Osteocyte (in vitro differentiated cells): ENCODE results near the gene TRPM3. TPM values are rescaled to one million over a fixed set of nuclear protein-coding genes. Genes with fewer than 3 reads are reported as not detected.

ENCODE experiments used
- DNase-seq: peaks from one replicate; pipeline ENCODE4 v3.0.0; 2021; ENCODE audit warnings: mixed read lengths; ENCODE audit not compliant: unreplicated experiment; ENCODE audit errors: extremely low spot score
- H3K27ac Mint-ChIP-seq: one replicate; pipeline ENCODE4 v1.8.0; 2021; ENCODE audit warnings: mild to moderate bottlenecking, mixed read lengths; ENCODE audit not compliant: unreplicated experiment
- H3K27me3 Mint-ChIP-seq: one replicate; pipeline ENCODE4 v1.8.0; 2021; ENCODE audit warnings: mixed read lengths; ENCODE audit not compliant: unreplicated experiment
- H3K36me3 Mint-ChIP-seq: one replicate; pipeline ENCODE4 v1.8.0; 2021; ENCODE audit warnings: mixed read lengths; ENCODE audit not compliant: unreplicated experiment
- H3K4me1 Mint-ChIP-seq: one replicate; pipeline ENCODE4 v1.8.0; 2021; ENCODE audit warnings: mixed read lengths; ENCODE audit not compliant: unreplicated experiment
- H3K4me3 Mint-ChIP-seq: one replicate; pipeline ENCODE4 v1.8.0; 2021; ENCODE audit warnings: mild to moderate bottlenecking, moderate library complexity, mixed read lengths; ENCODE audit not compliant: unreplicated experiment
- H3K9me3 Mint-ChIP-seq: one replicate; pipeline ENCODE4 v1.8.0; 2021; ENCODE audit warnings: mixed read lengths; ENCODE audit not compliant: unreplicated experiment
- total RNA-seq: library from RNA; stranded (reverse); gene quantifications from 2 replicates; pipeline ENCODE4 v1.2.1, GENCODE V29; 2021
- TF ChIP-seq, protein P1 (sequence below): fragments of 200-600 bp; sonication (generic); IDR thresholded peaks from 2 replicates; pipeline ENCODE4 v1.5.0; 2021; ENCODE audit warnings: antibody characterized with exemption, mild to moderate bottlenecking, moderate library complexity

Gene TRPM3
- total RNA-seq, 1 donor from 2014 or later, result 0.05 TPM

DNA sequence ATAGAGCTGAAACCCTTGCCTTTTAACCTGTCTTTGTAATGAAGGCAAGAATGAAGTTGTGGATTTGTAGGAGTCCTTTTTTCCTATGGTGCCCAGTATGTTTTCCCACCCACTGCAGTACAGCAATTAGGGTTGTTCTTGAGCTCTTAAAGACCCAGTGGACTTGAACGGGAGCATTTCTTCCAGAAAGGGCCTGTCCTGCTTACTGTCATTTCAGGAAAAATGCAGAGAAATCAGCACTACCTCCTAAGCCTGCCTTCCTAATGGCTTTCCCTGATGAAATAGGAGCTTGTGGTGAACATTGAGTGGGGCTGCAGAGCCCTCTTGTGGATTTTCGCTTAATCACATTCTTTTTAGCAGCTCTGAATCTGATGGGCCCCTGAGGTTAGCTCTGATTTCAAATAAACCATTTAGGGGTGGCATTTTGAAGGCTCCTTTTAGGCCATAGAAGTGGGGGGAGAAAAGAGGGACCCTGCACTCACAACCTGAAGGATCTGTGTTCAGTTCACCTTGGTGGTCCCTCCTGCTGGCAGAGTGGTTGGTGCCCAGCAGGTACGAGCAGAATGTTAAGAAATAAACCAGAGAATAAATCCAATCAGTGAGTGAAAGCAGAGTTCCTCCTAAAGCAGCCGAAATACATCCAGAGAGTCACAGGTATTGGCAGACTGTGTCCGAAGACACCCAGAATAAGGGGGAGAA lies 519.0 kb downstream of the TRPM3 start:
- peaks cover 5% of the 10 kb centered on the region for H3K9me3 Mint-ChIP-seq
- DNase-seq, result no peak
- H3K36me3 Mint-ChIP-seq, result no peaks in the 10 kb centered on the region
- H3K27me3 Mint-ChIP-seq, result no peaks in the 10 kb centered on the region
- H3K4me3 Mint-ChIP-seq, result peak overlapping the region; percentile 67
- peaks cover 46% of the 10 kb centered on the region for H3K4me1 Mint-ChIP-seq
- TF ChIP-seq, protein P1, sequence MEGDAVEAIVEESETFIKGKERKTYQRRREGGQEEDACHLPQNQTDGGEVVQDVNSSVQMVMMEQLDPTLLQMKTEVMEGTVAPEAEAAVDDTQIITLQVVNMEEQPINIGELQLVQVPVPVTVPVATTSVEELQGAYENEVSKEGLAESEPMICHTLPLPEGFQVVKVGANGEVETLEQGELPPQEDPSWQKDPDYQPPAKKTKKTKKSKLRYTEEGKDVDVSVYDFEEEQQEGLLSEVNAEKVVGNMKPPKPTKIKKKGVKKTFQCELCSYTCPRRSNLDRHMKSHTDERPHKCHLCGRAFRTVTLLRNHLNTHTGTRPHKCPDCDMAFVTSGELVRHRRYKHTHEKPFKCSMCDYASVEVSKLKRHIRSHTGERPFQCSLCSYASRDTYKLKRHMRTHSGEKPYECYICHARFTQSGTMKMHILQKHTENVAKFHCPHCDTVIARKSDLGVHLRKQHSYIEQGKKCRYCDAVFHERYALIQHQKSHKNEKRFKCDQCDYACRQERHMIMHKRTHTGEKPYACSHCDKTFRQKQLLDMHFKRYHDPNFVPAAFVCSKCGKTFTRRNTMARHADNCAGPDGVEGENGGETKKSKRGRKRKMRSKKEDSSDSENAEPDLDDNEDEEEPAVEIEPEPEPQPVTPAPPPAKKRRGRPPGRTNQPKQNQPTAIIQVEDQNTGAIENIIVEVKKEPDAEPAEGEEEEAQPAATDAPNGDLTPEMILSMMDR, result peak; percentile 86
- H3K27ac Mint-ChIP-seq, result peak overlapping the region; percentile 99

DNA sequence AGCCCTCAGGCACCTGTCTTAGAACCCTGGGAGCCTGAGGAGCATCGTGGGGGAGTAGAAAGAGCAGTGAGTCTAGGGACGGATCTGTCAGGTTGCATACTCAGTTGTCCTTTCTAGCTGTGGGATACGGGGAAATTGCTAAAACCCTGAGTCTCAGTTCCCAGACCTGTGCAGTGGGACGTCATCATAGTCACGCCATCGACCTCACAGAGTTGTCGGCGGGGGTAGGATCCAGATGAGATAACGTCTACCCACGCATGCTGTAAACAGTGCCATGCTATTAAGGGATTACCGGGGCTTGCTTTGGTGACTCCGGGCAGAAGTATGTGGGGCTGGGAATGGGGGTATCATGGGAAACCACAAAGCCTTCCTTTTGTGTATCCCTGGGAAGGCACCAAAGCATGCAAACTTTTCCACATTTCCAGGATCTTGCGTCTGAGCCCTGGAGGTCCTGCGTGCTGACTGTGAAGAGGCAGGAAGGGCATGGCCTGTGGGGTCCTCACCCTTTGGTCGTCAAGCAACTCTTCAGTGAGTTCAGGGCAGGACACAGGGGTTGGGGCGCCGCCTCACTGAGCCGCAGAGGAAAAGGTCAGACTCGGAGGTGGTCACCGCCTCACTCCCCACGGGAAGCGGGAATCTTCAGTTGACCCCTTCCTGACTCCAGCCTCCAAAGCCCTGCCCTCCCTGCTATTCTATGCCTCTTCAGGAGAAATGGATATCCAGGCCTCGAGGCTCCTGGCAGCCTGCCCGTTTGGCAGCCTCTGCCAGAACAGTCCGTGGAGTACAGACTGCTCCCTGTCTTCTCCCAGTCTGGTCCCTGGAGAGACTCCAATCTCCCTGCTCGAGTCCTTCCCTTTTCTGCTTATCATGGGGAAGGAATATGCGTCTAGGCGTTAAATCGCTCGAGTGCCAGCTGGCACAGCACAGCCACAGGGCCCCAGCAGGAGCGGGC lies 520.1 kb downstream of the TRPM3 start:
- no peaks in the 10 kb centered on the region for H3K27me3 Mint-ChIP-seq
- DNase-seq, result peak; percentile 96
- H3K27ac Mint-ChIP-seq, result peak overlapping the region; percentile 99
- peak overlapping the region; percentile 67 for H3K4me3 Mint-ChIP-seq
- TF ChIP-seq, protein P1, result no peak
- peaks cover 46% of the 10 kb centered on the region for H3K4me1 Mint-ChIP-seq
- peaks cover 5% of the 10 kb centered on the region for H3K9me3 Mint-ChIP-seq
- H3K36me3 Mint-ChIP-seq, result no peaks in the 10 kb centered on the region

DNA sequence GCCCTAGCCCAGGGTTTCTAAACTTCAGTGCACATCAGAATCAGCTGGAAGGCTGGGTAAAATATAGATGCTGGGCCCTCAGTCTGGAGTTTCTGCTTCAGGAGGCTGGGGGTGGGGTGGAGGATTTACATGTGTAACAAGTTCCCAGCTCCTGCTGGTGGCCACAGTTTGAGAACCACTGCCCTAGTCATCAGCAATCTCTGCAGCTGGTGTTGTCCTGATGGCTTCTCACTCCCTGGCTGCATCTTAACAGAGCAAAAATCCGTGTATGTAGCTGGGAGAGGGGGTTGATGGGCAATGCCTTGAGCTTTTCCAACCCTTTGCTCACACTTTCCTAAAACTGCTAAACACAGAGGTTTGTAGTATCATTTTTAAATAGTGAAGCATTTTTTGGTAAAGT lies 520.9 kb downstream of the TRPM3 start:
- Mint-ChIP-seq H3K27me3 (no peaks in the 10 kb centered on the region), H3K36me3 (no peaks in the 10 kb centered on the region), H3K4me1 (peaks cover 46% of the 10 kb centered on the region), H3K9me3 (peaks cover 5% of the 10 kb centered on the region), H3K4me3 (peak overlapping the region; percentile 45), H3K27ac (peak overlapping the region; percentile 99)
- TF ChIP-seq, protein P1, result peak; percentile 16
- DNase-seq, result no peak

DNA sequence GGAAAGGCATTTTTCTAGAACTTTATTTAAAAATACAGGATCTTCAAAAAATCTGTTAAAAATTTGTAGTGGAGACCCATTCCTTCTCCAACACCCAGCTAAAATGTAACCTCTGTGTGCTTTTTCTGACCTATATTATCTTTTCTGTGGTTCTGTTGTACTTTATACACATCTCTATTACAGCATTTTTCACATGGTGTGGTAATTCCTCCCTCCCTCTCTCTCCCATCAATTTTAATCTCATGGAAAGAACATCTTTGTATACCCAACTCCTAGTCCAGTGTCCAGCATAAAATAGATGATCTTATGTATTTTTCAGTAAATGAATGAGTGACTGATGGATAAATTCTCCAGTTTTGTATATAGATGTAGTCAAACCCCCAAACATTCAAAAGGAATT lies 523.5 kb downstream of the TRPM3 start:
- H3K4me1 Mint-ChIP-seq, result peaks cover 59% of the 10 kb centered on the region
- peaks cover 5% of the 10 kb centered on the region for H3K9me3 Mint-ChIP-seq
- H3K27ac Mint-ChIP-seq, result no peak overlapping the region
- no peaks in the 10 kb centered on the region for H3K36me3 Mint-ChIP-seq
- no peak overlapping the region for H3K4me3 Mint-ChIP-seq
- H3K27me3 Mint-ChIP-seq, result no peaks in the 10 kb centered on the region
- no peak for DNase-seq
- TF ChIP-seq, protein P1, result no peak

DNA sequence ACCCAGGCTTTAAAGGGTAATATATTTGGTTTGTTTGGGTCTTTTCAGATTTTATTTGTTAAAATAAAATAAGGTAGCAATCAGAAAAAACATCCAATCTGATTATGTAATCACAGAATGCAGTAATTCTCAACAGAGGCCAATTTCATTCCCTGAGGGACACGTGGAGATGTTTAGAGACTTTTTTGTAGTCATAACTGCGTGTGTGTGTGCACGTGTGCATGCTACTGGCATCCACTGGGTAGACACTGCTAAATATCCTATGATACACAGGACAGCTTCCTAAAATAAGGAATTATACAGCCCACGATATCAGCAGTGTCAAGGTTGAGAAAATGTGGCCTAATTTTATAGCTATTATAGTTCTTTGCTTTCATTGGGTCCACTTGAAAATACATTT lies 526.2 kb downstream of the TRPM3 start:
- Mint-ChIP-seq H3K9me3 (peaks cover 8% of the 10 kb centered on the region), H3K27me3 (no peaks in the 10 kb centered on the region), H3K4me1 (peaks cover 33% of the 10 kb centered on the region), H3K4me3 (no peak overlapping the region), H3K27ac (no peak overlapping the region), H3K36me3 (no peaks in the 10 kb centered on the region)
- TF ChIP-seq, protein P1, result no peak
- DNase-seq, result no peak
